Measurements from ENCODE around the gene PYGM. TPM values are rescaled to one million over a fixed set of nuclear protein-coding genes. Genes with fewer than 3 reads are reported as not detected.
"Not testable (repeated sequence)": the region's sequence is repeated elsewhere in the genome, so short reads cannot be mapped to it uniquely, and the experiment has no call there.

The PYGM gene
- total RNA-seq, 1 experiment from 2014 or later: 3.6 TPM

- no peak overlapping the region for H3K27ac Mint-ChIP-seq
- H3K14ac ChIP-seq (ENCODE audit: insufficient read depth, low read length): no peak overlapping the region
- no peak overlapping the region for H4K8ac ChIP-seq (replicated peaks; ENCODE audit: insufficient read length, low read depth, low read length)
- no peak overlapping the region for H2BK120ac ChIP-seq (ENCODE audit: low read depth, low read length, poor library complexity, severe bottlenecking)
- no peak for TF ChIP-seq CTCF (conservative IDR thresholded peaks at IDR 0.05)
- no peak overlapping the region for H3K4me2 ChIP-seq (ENCODE audit: insufficient read depth, insufficient read length, low read length)
- H3K79me1 ChIP-seq (ENCODE audit: insufficient read depth, low read depth, low read length, poor library complexity, severe bottlenecking): no peaks in the 10 kb centered on the region
- no peak overlapping the region for H3K27ac ChIP-seq (ENCODE audit: insufficient read length, low read depth, low read length)
- no peak overlapping the region for H3K23ac ChIP-seq (ENCODE audit: insufficient read length, low read depth, low read length)
- no peaks in the 10 kb centered on the region for H3K9me3 ChIP-seq (ENCODE audit: control insufficient read depth, low read depth, low read length)
- no peak overlapping the region for H2AK5ac ChIP-seq (ENCODE audit: insufficient read length, low read length)
- H4K5ac ChIP-seq (ENCODE audit: insufficient read length, low read depth, low read length): no peak overlapping the region
- H3K36me3 Mint-ChIP-seq (ENCODE audit: insufficient read depth in 1 of 3, low read depth in 3 of 3): peaks cover 0 to 3% (median 2%) of the 10 kb centered on the region in 3 experiments; a peak in 1 of 7 replicates
- no peak overlapping the region for H2BK15ac ChIP-seq (ENCODE audit: low read depth, low read length)
- H4K91ac ChIP-seq (ENCODE audit: insufficient read length, low read depth, low read length): no peak overlapping the region
- no peak overlapping the region for H2BK20ac ChIP-seq (ENCODE audit: low read depth, low read length, poor library complexity, severe bottlenecking)
- no peaks in the 10 kb centered on the region for H3K23me2 ChIP-seq (ENCODE audit: insufficient read length, low read depth, low read length, poor library complexity, severe bottlenecking)
- no peak overlapping the region for H2BK5ac ChIP-seq (ENCODE audit: insufficient read length, low read length)
- H3T11ph ChIP-seq (ENCODE audit: low read length): no peak overlapping the region
- H3K79me2 ChIP-seq (ENCODE audit: insufficient read depth, low read length): no peaks in the 10 kb centered on the region
- peaks cover 60% of the 10 kb centered on the region for H3K27me3 Mint-ChIP-seq (ENCODE audit: low read depth)
- H3K9ac ChIP-seq (ENCODE audit: extremely low read depth, insufficient read length, low read length): no peak overlapping the region
- H3K27me3 ChIP-seq (ENCODE audit: insufficient read depth, low read length): no peaks in the 10 kb centered on the region; the same call in 1 of the 2 replicates
- H3K4ac ChIP-seq (ENCODE audit: low read depth, low read length): no peak overlapping the region
- no peaks in the 10 kb centered on the region for H3K4me1 ChIP-seq (ENCODE audit: insufficient read depth, low read length)
- peaks cover under 1 to 7% of the 10 kb centered on the region in 2 experiments for H3K4me1 Mint-ChIP-seq
- H3K9me3 Mint-ChIP-seq: peaks cover 3 to 4% of the 10 kb centered on the region in 2 experiments
- H2AFZ ChIP-seq (ENCODE audit: low read length): no peak overlapping the region
- no peak overlapping the region for H3K56ac ChIP-seq (ENCODE audit: insufficient read length, low read depth, low read length)
- no peaks in the 10 kb centered on the region for H4K20me1 ChIP-seq (ENCODE audit: control insufficient read depth, insufficient read depth, insufficient read length)
- H3K4me3 Mint-ChIP-seq: no peak overlapping the region
- H2BK12ac ChIP-seq (ENCODE audit: insufficient read length, low read depth, low read length): no peak overlapping the region
- H3K18ac ChIP-seq (ENCODE audit: insufficient read length, low read depth, low read length): no peak overlapping the region
- no CpG with 5 or more reads among the region's 2 CpGs for WGBS (ENCODE audit: extremely low coverage, insufficient read length, low lambda C conversion rate)
- no peak for DNase-seq
Observed at GRCh38 chr11:64703048-64703447, 56.7 kb downstream of the PYGM start.

- not testable (repeated sequence) for H2BK12ac ChIP-seq (ENCODE audit: insufficient read length, low read depth, low read length); H3K27ac ChIP-seq (ENCODE audit: insufficient read length, low read depth, low read length); H3T11ph ChIP-seq (ENCODE audit: low read length); H3K27me3 ChIP-seq (ENCODE audit: insufficient read depth, low read length); H3K79me2 ChIP-seq (ENCODE audit: insufficient read depth, low read length); H4K20me1 ChIP-seq (ENCODE audit: control insufficient read depth, insufficient read depth, insufficient read length); H3K23me2 ChIP-seq (ENCODE audit: insufficient read length, low read depth, low read length, poor library complexity, severe bottlenecking); H3K9me3 Mint-ChIP-seq; H4K5ac ChIP-seq (ENCODE audit: insufficient read length, low read depth, low read length); H3K4me3 Mint-ChIP-seq; H3K14ac ChIP-seq (ENCODE audit: insufficient read depth, low read length); H3K27ac Mint-ChIP-seq; H3K9ac ChIP-seq (ENCODE audit: extremely low read depth, insufficient read length, low read length); H2AFZ ChIP-seq (ENCODE audit: low read length); H4K91ac ChIP-seq (ENCODE audit: insufficient read length, low read depth, low read length); H3K4me1 Mint-ChIP-seq; H3K23ac ChIP-seq (ENCODE audit: insufficient read length, low read depth, low read length); H2BK20ac ChIP-seq (ENCODE audit: low read depth, low read length, poor library complexity, severe bottlenecking); H3K18ac ChIP-seq (ENCODE audit: insufficient read length, low read depth, low read length); H2BK120ac ChIP-seq (ENCODE audit: low read depth, low read length, poor library complexity, severe bottlenecking); H3K4me2 ChIP-seq (ENCODE audit: insufficient read depth, insufficient read length, low read length); H2AK5ac ChIP-seq (ENCODE audit: insufficient read length, low read length); H2BK15ac ChIP-seq (ENCODE audit: low read depth, low read length); H4K8ac ChIP-seq (replicated peaks; ENCODE audit: insufficient read length, low read depth, low read length); H3K9me3 ChIP-seq (ENCODE audit: control insufficient read depth, low read depth, low read length); H3K36me3 Mint-ChIP-seq (ENCODE audit: insufficient read depth in 1 of 3, low read depth in 3 of 3); H3K4me1 ChIP-seq (ENCODE audit: insufficient read depth, low read length); H2BK5ac ChIP-seq (ENCODE audit: insufficient read length, low read length); H3K4ac ChIP-seq (ENCODE audit: low read depth, low read length); DNase-seq; H3K56ac ChIP-seq (ENCODE audit: insufficient read length, low read depth, low read length); H3K79me1 ChIP-seq (ENCODE audit: insufficient read depth, low read depth, low read length, poor library complexity, severe bottlenecking)
- WGBS (ENCODE audit: extremely low coverage, insufficient read length, low lambda C conversion rate): no CpG with 5 or more reads among the region's 29 CpGs
- H3K27me3 Mint-ChIP-seq (ENCODE audit: low read depth): peaks cover 68% of the 10 kb centered on the region
Observed at GRCh38 chr11:64701956-64702355, 57.8 kb downstream of the PYGM start.

Measured in H9 (cell line).